DMS114 treated with DMSO at 0.1 percent for 48 hours (cell line): ENCODE results near the gene RALA.
A peak's percentile ranks its signal among the peaks of the same experiment; 100 is the strongest.
"Not testable (repeated sequence)": the region's sequence is repeated elsewhere in the genome, so short reads cannot be mapped to it uniquely, and the experiment has no call there.

Experiments used
- DNase-seq: peaks from one replicate; lab custom pipeline; 2025; ENCODE audit not compliant: unreplicated experiment; lab: John Stamatoyannopoulos, UW

Gene RALA

GRCh38 chr7:39681887-39682441 lies 58.6 kb downstream of the RALA start:
- DNase-seq = no peak

GRCh38 chr7:39683216-39683845 lies 60.0 kb downstream of the RALA start:
- no peak for DNase-seq

GRCh38 chr7:39686261-39686924 lies 63.0 kb downstream of the RALA start:
- DNase-seq = no peak

DNA sequence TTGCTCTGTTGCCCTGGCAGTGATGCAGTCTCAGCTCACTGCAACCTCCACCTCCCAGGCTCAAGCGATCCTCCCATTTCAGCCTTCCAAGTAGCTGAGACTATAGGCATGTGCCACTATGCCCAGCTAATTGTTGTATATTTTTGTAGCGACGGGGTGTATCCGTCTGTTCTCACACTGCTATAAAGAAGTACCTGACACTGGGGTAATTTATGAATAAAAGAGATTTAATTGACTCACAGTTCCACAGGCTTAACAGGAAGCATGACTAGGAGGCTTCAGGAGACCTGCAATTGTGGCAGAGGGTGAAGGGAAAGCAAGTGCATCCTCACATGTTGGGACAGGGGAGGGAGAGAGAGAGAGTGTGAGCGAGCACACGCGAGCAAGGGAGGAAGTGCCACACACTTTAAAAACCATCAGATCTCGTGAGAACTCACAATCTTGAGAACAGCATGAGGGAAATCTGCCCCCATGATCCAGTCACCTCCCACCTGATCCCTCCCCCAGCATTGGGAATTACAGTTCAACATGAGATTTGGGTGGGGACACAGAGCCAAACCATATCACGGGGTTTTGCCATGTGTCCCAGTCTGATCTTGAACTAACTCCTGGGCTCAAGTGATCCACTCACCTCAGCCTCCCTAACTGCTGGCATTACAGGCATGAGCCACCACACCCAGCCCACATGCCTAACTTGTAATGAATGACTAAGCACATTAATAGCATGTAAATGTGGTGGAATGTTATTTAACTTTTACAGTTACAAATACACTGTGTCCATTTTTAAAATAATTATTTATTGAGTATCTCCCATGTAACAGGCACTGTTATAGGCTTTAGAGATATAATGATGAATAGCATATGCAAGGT lies 65.5 kb downstream of the RALA start:
- no peak for DNase-seq

GRCh38 chr7:39691821-39692220 lies 68.4 kb downstream of the RALA start:
- no peak for DNase-seq

- not testable (repeated sequence) for DNase-seq
These were observed 69.7 kb downstream of the RALA start for GRCh38 chr7:39693086-39693485.

DNA sequence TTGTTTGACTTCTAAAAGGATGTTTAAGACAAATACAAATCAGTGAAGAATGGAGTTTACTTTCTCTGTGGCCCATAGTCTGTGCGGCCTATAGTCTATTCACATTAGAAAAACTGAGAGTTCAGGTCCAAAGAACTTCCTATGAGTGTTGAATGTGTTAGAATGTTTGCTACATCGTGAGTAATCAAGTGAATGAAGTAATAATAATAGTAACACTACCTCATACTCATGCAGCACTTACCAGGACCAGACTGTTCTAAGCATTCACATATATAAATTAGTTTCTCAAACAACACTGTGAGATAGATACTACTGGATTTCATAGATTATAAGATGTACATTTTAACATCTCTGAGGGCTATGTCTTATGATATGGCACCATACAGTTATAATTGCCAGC lies 70.4 kb downstream of the RALA start:
- DNase-seq = no peak

DNA sequence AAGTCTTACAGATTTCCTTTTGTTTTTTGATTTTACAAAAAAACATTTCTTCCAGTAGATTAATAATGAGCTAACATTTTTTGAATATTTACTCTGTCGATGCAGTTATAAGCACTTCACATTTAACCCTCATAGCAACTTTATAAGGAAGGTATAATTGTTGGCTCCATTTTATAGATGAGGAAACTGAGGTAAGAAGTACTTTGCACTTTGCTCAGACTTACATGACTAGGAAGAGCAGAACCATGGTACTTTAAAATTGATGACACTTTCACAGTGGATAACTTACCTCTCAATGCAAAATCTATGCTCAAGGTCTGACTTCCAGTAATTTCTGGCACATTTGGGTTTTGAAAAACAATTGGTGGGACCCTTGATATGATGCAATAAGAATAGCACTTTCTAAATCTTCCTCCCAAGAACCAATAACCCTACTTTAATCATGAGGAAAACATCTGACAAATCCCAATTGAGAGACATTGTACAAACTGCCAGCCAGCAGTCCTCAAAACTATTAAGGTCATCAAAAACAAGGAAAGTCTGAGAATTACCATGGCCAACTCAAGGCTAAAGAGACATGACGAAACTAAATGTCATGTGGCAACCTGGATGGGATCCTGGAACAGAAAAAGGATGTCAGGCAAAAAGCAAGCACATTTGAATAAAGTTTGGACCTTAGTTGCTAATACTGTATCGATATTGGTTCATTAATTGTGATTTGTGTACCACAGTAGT lies 72.6 kb downstream of the RALA start:
- DNase-seq = no peak

DNA sequence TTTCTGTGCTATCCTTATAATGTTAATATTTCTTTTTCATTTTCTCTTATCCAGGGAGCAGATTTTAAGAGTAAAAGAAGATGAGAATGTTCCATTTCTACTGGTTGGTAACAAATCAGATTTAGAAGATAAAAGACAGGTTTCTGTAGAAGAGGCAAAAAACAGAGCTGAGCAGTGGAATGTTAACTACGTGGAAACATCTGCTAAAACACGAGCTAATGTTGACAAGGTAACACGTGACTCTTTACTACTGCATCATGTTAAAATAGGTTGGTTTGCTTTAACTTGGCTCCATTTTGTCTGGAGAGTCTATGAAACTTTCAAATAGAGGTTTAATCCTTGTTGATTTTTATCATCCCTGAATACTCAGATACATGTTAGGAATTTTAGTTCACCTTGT lies 73.3 kb downstream of the RALA start:
- no peak for DNase-seq

DNA sequence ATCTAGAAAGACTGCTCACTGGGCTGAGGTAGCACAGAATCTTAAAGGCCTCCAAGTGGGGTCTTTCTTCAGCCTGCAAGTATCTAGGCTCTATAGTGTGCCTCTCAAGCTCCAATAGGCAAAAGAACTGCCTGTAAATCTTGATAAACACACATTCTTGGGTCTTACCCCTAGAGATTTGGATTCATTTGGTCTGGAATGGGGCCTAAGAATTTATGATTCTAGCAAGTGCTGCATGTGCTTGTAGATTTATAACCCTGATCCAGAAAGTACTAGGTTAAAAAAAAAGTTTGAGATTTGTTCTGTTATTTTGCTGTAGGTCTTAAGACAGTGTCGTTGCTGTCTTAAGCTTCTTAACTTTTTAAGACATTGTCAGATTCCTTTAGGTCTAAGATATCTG lies 74.1 kb downstream of the RALA start:
- DNase-seq = no peak

GRCh38 chr7:39700165-39700564 lies 76.8 kb downstream of the RALA start:
- no peak for DNase-seq

- DNase-seq = no peak
These were observed 77.6 kb downstream of the RALA start for GRCh38 chr7:39700932-39701331.

GRCh38 chr7:39702133-39702532 lies 78.8 kb downstream of the RALA start:
- no peak for DNase-seq

GRCh38 chr7:39703144-39703543 lies 79.8 kb downstream of the RALA start:
- DNase-seq = peak; percentile 11

- DNase-seq = no peak
These were observed 85.7 kb downstream of the RALA start for GRCh38 chr7:39709029-39709428.

- DNase-seq = no peak
These were observed 86.5 kb downstream of the RALA start for GRCh38 chr7:39709768-39710311.

DNA sequence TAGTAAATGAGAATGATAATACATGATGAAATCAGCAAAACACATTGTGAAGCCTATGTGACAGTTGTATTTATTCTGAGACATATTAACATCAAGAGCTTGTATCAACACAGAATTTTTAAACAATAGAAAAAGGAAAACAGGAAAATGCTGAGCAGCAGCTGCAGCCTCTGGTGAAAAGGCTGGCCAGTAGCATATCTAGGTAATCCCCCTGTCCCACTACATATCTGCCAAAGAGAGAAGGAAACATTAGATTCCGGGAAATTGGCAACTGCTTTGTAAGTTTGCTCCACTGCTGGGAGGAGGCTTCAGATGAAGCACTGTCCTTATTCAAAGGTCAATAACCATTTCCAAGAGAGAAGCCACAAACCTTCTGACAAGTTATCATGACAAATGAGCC lies 89.4 kb downstream of the RALA start:
- no peak for DNase-seq

- DNase-seq = no peak
These were observed 91.2 kb downstream of the RALA start for GRCh38 chr7:39714447-39715091.

- no peak for DNase-seq
These were observed 97.2 kb downstream of the RALA start for GRCh38 chr7:39720586-39720985.

- no peak for DNase-seq
These were observed 98.0 kb downstream of the RALA start for GRCh38 chr7:39721345-39721744.
